GM12878 (cell line): ENCODE measurements around the gene DEGS2.

Experiments used
- CTCF ChIP-seq, 3 experiments: IDR thresholded peaks in 2 of 3; conservative IDR thresholded peaks in 1 of 3; 2 replicates each; pipeline ENCODE4 v1.5.1; 2011; ENCODE audit warnings: low read depth in 3 of 3, low read length in 3 of 3, mild to moderate bottlenecking in 3 of 3, control low read depth in 2 of 3, moderate library complexity in 2 of 3, inconsistent platforms in 1 of 3, mixed read lengths in 1 of 3; ENCODE audit not compliant: control insufficient read depth in 2 of 3, insufficient read depth in 1 of 3; ENCODE audit errors: extremely low read depth in 1 of 3
- MEF2A ChIP-seq: IDR thresholded peaks from 2 replicates; pipeline ENCODE4 v1.6.1; 2011; ENCODE audit warnings: low read depth, mild to moderate bottlenecking, low read length, moderate library complexity; ENCODE audit not compliant: insufficient read depth
- MLLT1 ChIP-seq: fragments of 450-650 bp; IDR thresholded peaks from 2 replicates; pipeline ENCODE4 v1.6.1; 2016; ENCODE audit warnings: mild to moderate bottlenecking
- MTA3 ChIP-seq: IDR thresholded peaks from 2 replicates; pipeline ENCODE4 v1.6.1; 2012; ENCODE audit warnings: low read length, inconsistent platforms, borderline replicate concordance
- MXI1 ChIP-seq: fragments of 150-350 bp; IDR thresholded peaks from 2 replicates; pipeline ENCODE4 v1.6.1; 2011; ENCODE audit warnings: low read depth, mild to moderate bottlenecking, inconsistent platforms, low read length, improper control_type of control experiment
- PML ChIP-seq: IDR thresholded peaks from 2 replicates; pipeline ENCODE4 v1.6.1; 2012; ENCODE audit warnings: low read length, inconsistent platforms
- POLR2AphosphoS5 ChIP-seq: IDR thresholded peaks from 2 replicates; pipeline ENCODE4 v1.6.1; 2011; ENCODE audit warnings: mild to moderate bottlenecking, low read length, inconsistent platforms
- RAD21 ChIP-seq: IDR thresholded peaks from 2 replicates; pipeline ENCODE4 v1.6.1; 2011; ENCODE audit warnings: mild to moderate bottlenecking, low read depth, low read length, moderate library complexity; ENCODE audit not compliant: insufficient read depth
- REST ChIP-seq: IDR thresholded peaks from 2 replicates; pipeline ENCODE4 v1.6.1; 2012; ENCODE audit warnings: mild to moderate bottlenecking, low read depth, low read length
- SIN3A ChIP-seq: IDR thresholded peaks from 2 replicates; pipeline ENCODE4 v1.6.1; 2012; ENCODE audit warnings: low read depth, low read length, improper control_type of control experiment
- SMARCA5 ChIP-seq: fragments of 450-650 bp; IDR thresholded peaks from 2 replicates; pipeline ENCODE4 v1.6.1; 2017; ENCODE audit warnings: mild to moderate bottlenecking
- SMC3 ChIP-seq: IDR thresholded peaks from 2 replicates; pipeline ENCODE4 v1.6.1; 2011; ENCODE audit warnings: low read length, improper control_type of control experiment, borderline replicate concordance
- TAF1 ChIP-seq: IDR thresholded peaks from 2 replicates; pipeline ENCODE4 v1.6.1; 2011; ENCODE audit warnings: mild to moderate bottlenecking, low read depth, low read length, borderline replicate concordance
- TCF3 ChIP-seq: IDR thresholded peaks from 2 replicates; pipeline ENCODE4 v1.6.1; 2012; ENCODE audit warnings: low read depth, mild to moderate bottlenecking, low read length, borderline replicate concordance; ENCODE audit not compliant: insufficient read depth

GRCh38 chr14:100190126-100190525 lies 30.7 kb upstream of the DEGS2 start:
- no peak for TF ChIP-seq CTCF (IDR thresholded peaks at IDR 0.05 in 2 of 3, conservative IDR thresholded peaks at IDR 0.05 in 1 of 3; ENCODE audit: control insufficient read depth in 2 of 3, extremely low read depth in 1 of 3, insufficient read depth in 1 of 3, low read depth in 3 of 3, low read length in 3 of 3)
- TF ChIP-seq MTA3: no peak
- TF ChIP-seq MLLT1: no peak
- no peak for TF ChIP-seq TAF1
- no peak for TF ChIP-seq PML
- no peak for TF ChIP-seq RAD21
- no peak for TF ChIP-seq MEF2A
- no peak for TF ChIP-seq POLR2AphosphoS5
- TF ChIP-seq SMC3: no peak
- no peak for TF ChIP-seq MXI1
- no peak for TF ChIP-seq SIN3A
- TF ChIP-seq SMARCA5: no peak
- TF ChIP-seq TCF3: no peak
- no peak for TF ChIP-seq REST
